HCT116 (cell line): ENCODE data around the gene HTRA2. TPM values are rescaled to one million over a fixed set of nuclear protein-coding genes. Genes with fewer than 3 reads are reported as not detected.

Experiments
- ATAC-seq: fragments of 200-7000 bp; cut with Tn5 transposase; 2 replicates; pipeline ENCODE4 v1.9.1; 2020; ENCODE audit warnings: mild to moderate bottlenecking, moderate library complexity
- BruUV-seq: library from RNA; stranded (reverse); fragments of 400-500 nt; replicated peaks from 2 replicates; lab custom pipeline; 2021; lab: Mats Ljungman, UMichigan
- CTCF ChIA-PET: fragments of 300-600 bp; sonication (Branson Sonifier 250); formaldehyde crosslinking; loops from one replicate; lab custom pipeline; 2021; ENCODE audit warnings: antibody characterized with exemption; lab: Charles Lee
- POLR2A ChIA-PET: fragments of 300-600, 350-600 bp; sonication (Branson Sonifier 250); formaldehyde crosslinking; loops from one replicate; lab custom pipeline; 2021; ENCODE audit warnings: antibody characterized with exemption; lab: Charles Lee
- RAD21 ChIA-PET, 2 experiments: fragments of 300-600 bp; sonication (Branson Sonifier 250); formaldehyde crosslinking; loops; one replicate each; lab custom pipeline; 2023; ENCODE audit warnings: low total read pairs in 2 of 2; ENCODE audit not compliant: uncharacterized antibody in 2 of 2, unreplicated experiment in 2 of 2, low non-redundant PET in 1 of 2; lab: Charles Lee
- DNase-seq: peaks from one replicate; pipeline ENCODE4 v3.0.0-alpha.2; 2010; ENCODE audit warnings: low read depth, low spot score
- H2AFZ ChIP-seq: fragments of 200-600 bp; shearing (Covaris generic), sonication (generic); 2 replicates; pipeline ENCODE4 v1.6.1; 2017; ENCODE audit warnings: low read depth, mixed run types, mixed read lengths, antibody characterized with exemption, low read length; ENCODE audit not compliant: poor library complexity, severe bottlenecking
- H3K27ac ChIP-seq: 2 replicates; pipeline ENCODE4 v1.5.1; 2012; ENCODE audit warnings: low read depth, low read length
- H3K27me3 ChIP-seq: fragments of 200-600 bp; sonication (generic); 2 replicates; pipeline ENCODE4 v1.6.1; 2016; ENCODE audit warnings: mixed run types, low read length, mixed read lengths; ENCODE audit not compliant: insufficient read depth
- H3K36me3 ChIP-seq, 2 experiments: fragments of 200-500 bp in 1 of 2; fragments of 200-600 bp in 1 of 2; sonication (Bioruptor generic) in 1 of 2; sonication (generic) in 1 of 2; 2 replicates each; pipeline versions ENCODE4 v1.5.1 to v1.6.1; 2014 to 2016; ENCODE audit warnings: low read length in 2 of 2, inconsistent platforms in 1 of 2, mixed read lengths in 1 of 2, mixed run types in 1 of 2; ENCODE audit not compliant: insufficient read depth in 2 of 2, control insufficient read depth in 1 of 2
- H3K4me1 ChIP-seq, 2 experiments: fragments of 200-600 bp in 1 of 2; sonication (generic) in 1 of 2; 2 replicates each; pipeline versions ENCODE4 v1.5.1 to v1.6.1; 2012 to 2017; ENCODE audit warnings: low read length in 2 of 2, inconsistent platforms in 1 of 2, mild to moderate bottlenecking in 1 of 2, mixed read lengths in 1 of 2, mixed run types in 1 of 2, moderate library complexity in 1 of 2; ENCODE audit not compliant: insufficient read depth in 2 of 2, control insufficient read depth in 1 of 2
- H3K4me2 ChIP-seq: fragments of 200-600 bp; sonication (generic); 2 replicates; pipeline ENCODE4 v1.6.1; 2017; ENCODE audit warnings: mixed run types, low read length, mixed read lengths
- H3K4me3 ChIP-seq, 2 experiments: fragments of 200-600 bp in 1 of 2; sonication (generic) in 1 of 2; replicated peaks in 1 of 2; 2 replicates each; pipeline ENCODE4 v1.5.1; 2011 to 2016; ENCODE audit warnings: low read length in 2 of 2, control low read depth in 1 of 2, low read depth in 1 of 2, mild to moderate bottlenecking in 1 of 2, mixed read lengths in 1 of 2, mixed run types in 1 of 2
- H3K79me2 ChIP-seq: fragments of 200-600 bp; sonication (generic); 2 replicates; pipeline ENCODE4 v1.6.1; 2017; ENCODE audit warnings: mild to moderate bottlenecking, mixed run types, low read length, moderate library complexity, mixed read lengths; ENCODE audit not compliant: insufficient read depth
- H3K9ac ChIP-seq: fragments of 200-600 bp; sonication (generic); 2 replicates; pipeline ENCODE4 v1.6.1; 2016; ENCODE audit warnings: low read length, mixed read lengths
- H3K9me2 ChIP-seq: fragments of 200-600 bp; sonication (generic), shearing (Covaris generic); 2 replicates; pipeline ENCODE4 v1.6.1; 2017; ENCODE audit warnings: mixed run types, mild to moderate bottlenecking, moderate library complexity; ENCODE audit not compliant: insufficient read depth
- H3K9me3 ChIP-seq, 2 experiments: fragments of 200-500 bp in 1 of 2; fragments of 200-600 bp in 1 of 2; sonication (Bioruptor generic) in 1 of 2; sonication (generic) in 1 of 2; 2 replicates each; pipeline ENCODE4 v1.6.1; 2014 to 2017; ENCODE audit warnings: low read length in 2 of 2, mixed read lengths in 2 of 2, inconsistent platforms in 1 of 2, low read depth in 1 of 2, mild to moderate bottlenecking in 1 of 2, mixed run types in 1 of 2, moderate library complexity in 1 of 2; ENCODE audit not compliant: control insufficient read depth in 1 of 2, insufficient read depth in 1 of 2
- H4K20me1 ChIP-seq: fragments of 200-600 bp; sonication (generic), shearing (Covaris generic); 2 replicates; pipeline ENCODE4 v1.6.1; 2017; ENCODE audit warnings: mixed run types, mild to moderate bottlenecking, moderate library complexity; ENCODE audit not compliant: insufficient read depth
- EGR1 ChIP-seq: IDR thresholded peaks from 2 replicates; pipeline ENCODE4 v1.6.1; 2012; ENCODE audit warnings: low read depth
- ELF1 ChIP-seq: IDR thresholded peaks from 2 replicates; pipeline ENCODE4 v1.6.1; 2012; ENCODE audit warnings: low read depth, borderline replicate concordance
- FOSL1 ChIP-seq: IDR thresholded peaks from 2 replicates; pipeline ENCODE4 v1.6.1; 2012; ENCODE audit warnings: low read depth
- TCF7L2 ChIP-seq: IDR thresholded peaks from 2 replicates; pipeline ENCODE4 v1.7.0; 2011; ENCODE audit warnings: borderline replicate concordance, inconsistent platforms; ENCODE audit not compliant: insufficient read depth, insufficient read length; ENCODE audit errors: extremely low read depth
- YY1 ChIP-seq: IDR thresholded peaks from 2 replicates; pipeline ENCODE4 v1.6.1; 2011; ENCODE audit warnings: low read length, low read depth, moderate library complexity, mild to moderate bottlenecking; ENCODE audit not compliant: insufficient replicate concordance; ENCODE audit errors: extremely low read depth
- ZBTB33 ChIP-seq: IDR thresholded peaks from 2 replicates; pipeline ENCODE4 v1.6.1; 2011; ENCODE audit warnings: mild to moderate bottlenecking, low read length, moderate library complexity; ENCODE audit not compliant: insufficient replicate concordance; ENCODE audit errors: extremely low read depth
- intact Hi-C: fragments of 100-400 bp; cut with micrococcal nuclease; formaldehyde crosslinking; loops from 2 replicates; pipeline ENCODE4 v1.10.0; 2022
- total RNA-seq: library from RNA; stranded (reverse); gene quantifications from one replicate; pipeline ENCODE4 v1.2.1, GENCODE V29; 2021; ENCODE audit not compliant: unreplicated experiment

HTRA2 gene
- total RNA-seq, 1 experiment from 2014 or later = 36.2 TPM

GRCh38 chr2:74556831-74557370, 27.2 kb downstream of the HTRA2 start:
- intact Hi-C loops = no loop called here
- DNase-seq (no peak), ATAC-seq (no peak)
- ChIA-PET POLR2A (no interaction called here), RAD21 (no interaction called here), CTCF (no interaction called here)
- Histone ChIP-seq H4K20me1 (no peaks in the 10 kb centered on the region), H3K27me3 (no peaks in the 10 kb centered on the region), H3K36me3 (peaks cover 7 to 9% of the 10 kb centered on the region in 2 experiments; a peak in 3 of 4 replicates), H3K9me2 (no peaks in the 10 kb centered on the region), H3K9ac (no peak overlapping the region), H2AFZ (no peak overlapping the region), H3K4me1 (peaks cover 10 to 38% of the 10 kb centered on the region in 2 experiments; a peak in 3 of 4 replicates), H3K9me3 (no peaks in the 10 kb centered on the region), H3K79me2 (peaks cover 8% of the 10 kb centered on the region; the same call in 1 of the 2 replicates), H3K4me2 (no peak overlapping the region), H3K27ac (no peak overlapping the region)
- BruUV-seq = no TSS peak
- TF ChIP-seq YY1 (no peak), ELF1 (no peak), TCF7L2 (no peak), EGR1 (no peak), FOSL1 (no peak), ZBTB33 (no peak)
- TF ChIP-seq, all 23 proteins: peak for 0
- no peak overlapping the region for H3K4me3 ChIP-seq
